ENCODE results near the gene SLC36A3. TPM values are rescaled to one million over a fixed set of nuclear protein-coding genes. Genes with fewer than 3 reads are reported as not detected.

The SLC36A3 gene
- total and polyA plus RNA-seq, 11 donors = not detected

- intact Hi-C loops (cut with DNase I) = no loop called here
These were observed 42.4 kb upstream of the SLC36A3 start for GRCh38 chr5:151345808-151346478.

GRCh38 chr5:151345187-151345807 lies 41.7 kb upstream of the SLC36A3 start:
- Histone ChIP-seq H3K9me3 (no peaks in the 10 kb centered on the region), H3K4me1 (peaks cover 0 to 19% (median 4%) of the 10 kb centered on the region in 12 donors), H3K27ac (no peak overlapping the region), H3K36me3 (no peaks in the 10 kb centered on the region), H3K4me3 (no peak overlapping the region), H3K27me3 (peaks cover 0 to 26% (median 0%) of the 10 kb centered on the region in 9 donors)
- TF ChIP-seq CTCF (IDR thresholded peaks at IDR 0.05) = no peak
- TF ChIP-seq POLR2A (IDR thresholded peaks at IDR 0.05) = no peak
- ATAC-seq = peak in 1 of 4 donors; percentile 26
- WGBS, 4 donors = 35 to 37% (median 35%) methylated on average over 11 of the region's 11 CpGs
- DNase-seq = peak in 1 of 5 donors; percentile 28
- intact Hi-C loops (cut with DNase I) = no loop called here

More at GRCh38 chr5:151345808-151346478, 42.4 kb upstream of the SLC36A3 start:
- peaks cover 0 to 21% (median 0%) of the 10 kb centered on the region in 9 donors for H3K27me3 ChIP-seq
- H3K9me3 ChIP-seq = no peaks in the 10 kb centered on the region
- TF ChIP-seq POLR2A (IDR thresholded peaks at IDR 0.05) = no peak
- no peak for TF ChIP-seq CTCF (IDR thresholded peaks at IDR 0.05)
- no peak overlapping the region for H3K4me3 ChIP-seq
- H3K4me1 ChIP-seq = peaks cover 0 to 19% (median 4%) of the 10 kb centered on the region in 12 donors
- 33 to 53% (median 45%) methylated on average over 8 of the region's 8 CpGs for WGBS, 4 donors
- no peak overlapping the region for H3K27ac ChIP-seq
- DNase-seq (no peak), ATAC-seq (peak in 2 of 4 donors; percentile 25 to 41)
- no peaks in the 10 kb centered on the region for H3K36me3 ChIP-seq

- Histone ChIP-seq H3K9me3 (no peaks in the 10 kb centered on the region), H3K4me3 (no peak overlapping the region), H3K36me3 (no peaks in the 10 kb centered on the region), H3K27me3 (peaks cover 0 to 25% (median 0%) of the 10 kb centered on the region in 9 donors), H3K27ac (no peak overlapping the region), H3K4me1 (peaks cover 0 to 18% (median 4%) of the 10 kb centered on the region in 12 donors)
- intact Hi-C loops (cut with DNase I) = no loop called here
- TF ChIP-seq POLR2A (IDR thresholded peaks at IDR 0.05) (no peak), CTCF (IDR thresholded peaks at IDR 0.05) (no peak)
- DNase-seq (no peak), ATAC-seq (no peak)
- 84 to 91% (median 90%) methylated on average over 7 of the region's 7 CpGs for WGBS, 4 donors
These were observed 40.5 kb upstream of the SLC36A3 start for GRCh38 chr5:151344088-151344487.

- TF ChIP-seq POLR2A (IDR thresholded peaks at IDR 0.05) (no peak), CTCF (IDR thresholded peaks at IDR 0.05) (no peak)
- Histone ChIP-seq H3K27me3 (peaks cover 0 to 31% (median 0%) of the 10 kb centered on the region in 9 donors), H3K4me1 (peaks cover 0 to 3% (median 0%) of the 10 kb centered on the region in 12 donors), H3K36me3 (no peaks in the 10 kb centered on the region), H3K9me3 (no peaks in the 10 kb centered on the region), H3K27ac (no peak overlapping the region), H3K4me3 (no peak overlapping the region)
- intact Hi-C loops (cut with DNase I) = no loop called here
- WGBS, 4 donors = 70 to 77% (median 74%) methylated on average over 3 of the region's 3 CpGs
- DNase-seq = no peak
- ATAC-seq = no peak
These were observed 36.4 kb upstream of the SLC36A3 start for GRCh38 chr5:151340004-151340403.

Data from heart left ventricle (tissue), 16 donors.